Measurements from ENCODE around the gene PGD.

PGD gene

GRCh38 chr1:10379676-10380075, 19.2 kb upstream of the PGD start:
- Histone ChIP-seq H3K36me3 (peaks cover 0 to 36% (median 27%) of the 10 kb centered on the region in 3 donors), H3K9me3 (no peaks in the 10 kb centered on the region), H3K27me3 (no peaks in the 10 kb centered on the region), H3K27ac (no peak overlapping the region), H3K4me3 (no peak overlapping the region), H3K4me1 (peaks cover 0 to 12% (median 4%) of the 10 kb centered on the region in 4 donors)
- DNase-seq = no peak
- intact Hi-C loops (cut with DNase I; ENCODE audit: low total_unique reads) = no loop called here
- TF ChIP-seq CTCF (IDR thresholded peaks at IDR 0.05) = no peak

GRCh38 chr1:10380594-10381275, 18.1 kb upstream of the PGD start:
- DNase-seq = no peak
- H3K27me3 ChIP-seq = no peaks in the 10 kb centered on the region
- no peak overlapping the region for H3K4me3 ChIP-seq
- peaks cover 0 to 28% (median 19%) of the 10 kb centered on the region in 3 donors for H3K36me3 ChIP-seq
- TF ChIP-seq CTCF (IDR thresholded peaks at IDR 0.05) = no peak
- no peaks in the 10 kb centered on the region for H3K9me3 ChIP-seq
- no peak overlapping the region for H3K27ac ChIP-seq
- intact Hi-C loops (cut with DNase I; ENCODE audit: low total_unique reads) = no loop called here
- H3K4me1 ChIP-seq = peaks cover 0 to 12% (median 4%) of the 10 kb centered on the region in 4 donors

- intact Hi-C loops (cut with DNase I; ENCODE audit: low total_unique reads) = no loop called here
- peaks cover 0 to 15% (median 7%) of the 10 kb centered on the region in 3 donors for H3K36me3 ChIP-seq
Measured at GRCh38 chr1:10383630-10384029, 15.2 kb upstream of the PGD start.

GRCh38 chr1:10384219-10384618, 14.6 kb upstream of the PGD start:
- no peak overlapping the region for H3K4me3 ChIP-seq
- no peak for TF ChIP-seq CTCF (IDR thresholded peaks at IDR 0.05)
- H3K4me1 ChIP-seq = peaks cover 0 to 22% (median 12%) of the 10 kb centered on the region in 4 donors
- no peak overlapping the region for H3K27ac ChIP-seq
- DNase-seq = no peak
- intact Hi-C loops (cut with DNase I; ENCODE audit: low total_unique reads) = no loop called here
- H3K36me3 ChIP-seq = peaks cover 0 to 10% (median under 1%) of the 10 kb centered on the region in 3 donors
- H3K27me3 ChIP-seq = no peaks in the 10 kb centered on the region
- no peaks in the 10 kb centered on the region for H3K9me3 ChIP-seq

More at GRCh38 chr1:10383630-10384029, 15.2 kb upstream of the PGD start:
- Histone ChIP-seq H3K4me1 (peaks cover 0 to 22% (median 12%) of the 10 kb centered on the region in 4 donors), H3K27ac (no peak overlapping the region), H3K27me3 (no peaks in the 10 kb centered on the region), H3K4me3 (no peak overlapping the region), H3K9me3 (no peaks in the 10 kb centered on the region)
- no peak for TF ChIP-seq CTCF (IDR thresholded peaks at IDR 0.05)
- DNase-seq = no peak

GRCh38 chr1:10386761-10387676, 11.8 kb upstream of the PGD start:
- no peak for DNase-seq
- H3K36me3 ChIP-seq = no peaks in the 10 kb centered on the region
- peaks cover 0 to 13% (median 9%) of the 10 kb centered on the region in 4 donors for H3K4me1 ChIP-seq
- H3K27ac ChIP-seq = peak overlapping the region; percentile 16 to 63
- no peak overlapping the region for H3K4me3 ChIP-seq
- no peaks in the 10 kb centered on the region for H3K27me3 ChIP-seq
- no peak for TF ChIP-seq CTCF (IDR thresholded peaks at IDR 0.05)
- intact Hi-C loops (cut with DNase I; ENCODE audit: low total_unique reads) = no loop called here
- H3K9me3 ChIP-seq = no peaks in the 10 kb centered on the region

Data from tibial artery (tissue), 4 donors.